WTC11 (cell line): ENCODE results near the gene RLF. TPM values are rescaled to one million over a fixed set of nuclear protein-coding genes. Genes with fewer than 3 reads are reported as not detected.

Source experiments
- ATAC-seq: fragments of 200-7000 bp; cut with Tn5 transposase; 2 replicates; pipeline ENCODE4 v1.10.0; 2021; ENCODE audit warnings: mild to moderate bottlenecking, moderate library complexity
- CTCF ChIA-PET: fragments of 300-600 bp; sonication (Branson Sonifier 250); formaldehyde crosslinking; loops from one replicate; lab custom pipeline; 2021; ENCODE audit warnings: antibody characterized with exemption; lab: Charles Lee
- POLR2A ChIA-PET: fragments of 350-600 bp; sonication (Branson Sonifier 250); formaldehyde crosslinking; loops from one replicate; lab custom pipeline; 2021; ENCODE audit warnings: antibody characterized with exemption; lab: Charles Lee
- DNase-seq: peaks from one replicate; pipeline ENCODE4 v3.0.0; 2021; ENCODE audit warnings: low spot score
- H3K27ac Mint-ChIP-seq: 2 replicates; pipeline ENCODE4 v1.8.0; 2021; ENCODE audit warnings: mixed read lengths
- H3K27me3 Mint-ChIP-seq: 2 replicates; pipeline ENCODE4 v1.8.0; 2021; ENCODE audit warnings: low read depth, mild to moderate bottlenecking, moderate library complexity, mixed read lengths
- H3K36me3 Mint-ChIP-seq: 2 replicates; pipeline ENCODE4 v1.8.0; 2021; ENCODE audit warnings: mixed read lengths
- H3K4me1 Mint-ChIP-seq: 2 replicates; pipeline ENCODE4 v1.8.0; 2022; ENCODE audit warnings: mixed read lengths
- H3K4me3 Mint-ChIP-seq: 2 replicates; pipeline ENCODE4 v1.8.0; 2021; ENCODE audit warnings: mild to moderate bottlenecking, moderate library complexity, mixed read lengths
- H3K9me3 Mint-ChIP-seq: 2 replicates; pipeline ENCODE4 v1.8.0; 2021; ENCODE audit warnings: mixed read lengths
- ARID4B ChIP-seq: sonication (generic); formaldehyde crosslinking; IDR thresholded peaks from 2 replicates; pipeline ENCODE4 v1.8.0; 2023; ENCODE audit warnings: missing genetic modification reagents, mild to moderate bottlenecking, borderline replicate concordance
- ATF3 ChIP-seq: sonication (generic); formaldehyde crosslinking; conservative IDR thresholded peaks from 2 replicates; pipeline ENCODE4 v1.8.1; 2022; ENCODE audit warnings: mild to moderate bottlenecking, missing genetic modification reagents
- ATF6 ChIP-seq: sonication (generic); formaldehyde crosslinking; IDR thresholded peaks from 2 replicates; pipeline ENCODE4 v1.8.1; 2023; ENCODE audit warnings: mild to moderate bottlenecking, missing genetic modification reagents
- CBFB ChIP-seq: sonication (generic); formaldehyde crosslinking; IDR thresholded peaks from 2 replicates; pipeline ENCODE4 v1.8.1; 2022; ENCODE audit warnings: mild to moderate bottlenecking, low read depth, missing genetic modification reagents
- CREM ChIP-seq: sonication (generic); formaldehyde crosslinking; IDR thresholded peaks from 2 replicates; pipeline ENCODE4 v1.8.1; 2022; ENCODE audit warnings: mild to moderate bottlenecking, missing genetic modification reagents, moderate library complexity
- ELF4 ChIP-seq: sonication (generic); formaldehyde crosslinking; IDR thresholded peaks from 2 replicates; pipeline ENCODE4 v1.8.1; 2022; ENCODE audit warnings: low read depth, mild to moderate bottlenecking, moderate library complexity, missing genetic modification reagents
- EMX1 ChIP-seq: fragments of 250-450 bp; sonication (Bioruptor Pico); IDR thresholded peaks from 2 replicates; pipeline ENCODE4 v1.8.0; 2021; ENCODE audit warnings: mild to moderate bottlenecking
- GABPB1 ChIP-seq: sonication (generic); formaldehyde crosslinking; IDR thresholded peaks from 2 replicates; pipeline ENCODE4 v1.8.1; 2023; ENCODE audit warnings: mild to moderate bottlenecking, missing genetic modification reagents
- HMGA2 ChIP-seq: fragments of 250-450 bp; sonication (Bioruptor Pico); IDR thresholded peaks from 2 replicates; pipeline ENCODE4 v1.4.0; 2021; ENCODE audit warnings: mild to moderate bottlenecking, moderate library complexity
- MYBL2 ChIP-seq: sonication (generic); formaldehyde crosslinking; IDR thresholded peaks from 2 replicates; pipeline ENCODE4 v1.8.1; 2023; ENCODE audit warnings: mild to moderate bottlenecking, moderate library complexity, missing genetic modification reagents
- RORB ChIP-seq: fragments of 250-450 bp; sonication (Bioruptor Pico); IDR thresholded peaks from 2 replicates; pipeline ENCODE4 v1.9.0; 2021; ENCODE audit warnings: mild to moderate bottlenecking
- SP1 ChIP-seq: sonication (generic); formaldehyde crosslinking; conservative IDR thresholded peaks from 2 replicates; pipeline ENCODE4 v1.8.1; 2022; ENCODE audit warnings: missing genetic modification reagents
- TCF7 ChIP-seq: sonication (generic); formaldehyde crosslinking; IDR thresholded peaks from 2 replicates; pipeline ENCODE4 v1.8.0; 2022; ENCODE audit warnings: mild to moderate bottlenecking, low read depth, missing genetic modification reagents, moderate library complexity
- ZNF416 ChIP-seq: fragments of 250-450 bp; sonication (Bioruptor Pico); IDR thresholded peaks from 2 replicates; pipeline ENCODE4 v1.9.0; 2021; ENCODE audit warnings: mild to moderate bottlenecking, inconsistent platforms
- total RNA-seq: library from RNA; stranded (reverse); gene quantifications from 3 replicates; pipeline ENCODE4 v1.2.3, GENCODE V29; 2021
- TF ChIP-seq, protein P1 (sequence below): sonication (generic); formaldehyde crosslinking; conservative IDR thresholded peaks from 2 replicates; pipeline ENCODE4 v1.8.1; 2023; ENCODE audit warnings: mild to moderate bottlenecking, low read depth, missing genetic modification reagents, moderate library complexity
- TF ChIP-seq, protein P2 (sequence below): fragments of 250-450 bp; sonication (Bioruptor Pico); IDR thresholded peaks from 2 replicates; pipeline ENCODE4 v1.9.0; 2021; ENCODE audit warnings: moderate library complexity, mild to moderate bottlenecking, inconsistent platforms, borderline replicate concordance
- TF ChIP-seq, protein P3 (sequence below): sonication (generic); formaldehyde crosslinking; IDR thresholded peaks from 2 replicates; pipeline ENCODE4 v1.8.1; 2023; ENCODE audit warnings: mild to moderate bottlenecking, missing genetic modification reagents, moderate library complexity
- TF ChIP-seq, protein P4 (sequence below): sonication (generic); formaldehyde crosslinking; IDR thresholded peaks from 2 replicates; pipeline ENCODE4 v1.8.1; 2023; ENCODE audit warnings: mild to moderate bottlenecking, moderate library complexity, missing genetic modification reagents

RLF gene
- total RNA-seq, 1 experiment from 2014 or later = 18.5 TPM

- peaks cover 37% of the 10 kb centered on the region for H3K36me3 Mint-ChIP-seq
- POLR2A ChIA-PET = no interaction called here
Measured at GRCh38 chr1:40266786-40267535, 105.8 kb downstream of the RLF start.

DNA sequence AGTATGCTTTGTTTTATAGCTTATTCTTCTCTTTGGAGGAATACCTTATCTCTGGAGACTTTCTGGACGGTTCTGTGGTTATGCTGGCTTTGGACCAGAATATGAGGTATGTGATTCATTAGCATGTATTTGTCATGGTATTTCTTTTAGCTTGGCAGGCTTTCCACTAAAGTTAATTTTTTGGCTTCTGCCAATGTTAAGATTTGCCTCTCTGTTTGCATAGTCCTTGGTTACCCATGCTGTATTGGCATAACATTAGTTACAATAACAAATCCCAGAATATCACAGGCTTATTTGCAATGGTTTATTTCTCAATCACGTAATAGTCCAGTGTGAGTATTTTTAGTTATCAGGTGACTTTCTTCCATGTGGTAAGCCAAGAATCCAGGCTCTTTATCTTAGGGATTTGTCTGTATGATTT is 106.6 kb downstream of the RLF start:
- H3K9me3 Mint-ChIP-seq = no peaks in the 10 kb centered on the region
- CTCF ChIA-PET = no interaction called here
- no peaks in the 10 kb centered on the region for H3K27me3 Mint-ChIP-seq
- H3K4me1 Mint-ChIP-seq = no peaks in the 10 kb centered on the region
- H3K27ac Mint-ChIP-seq = no peak overlapping the region
- H3K4me3 Mint-ChIP-seq = no peak overlapping the region
- POLR2A ChIA-PET = no interaction called here
- H3K36me3 Mint-ChIP-seq = peaks cover 38% of the 10 kb centered on the region
- ATAC-seq (no peak), DNase-seq (no peak)
- TF ChIP-seq ZNF416 (no peak), MYBL2 (CRISPR knock-in tag) (no peak), GABPB1 (CRISPR knock-in tag) (no peak), ATF3 (CRISPR knock-in tag) (no peak), CBFB (CRISPR knock-in tag) (no peak), ATF6 (CRISPR knock-in tag) (no peak), RORB (CRISPR knock-in tag) (no peak), ELF4 (CRISPR knock-in tag) (no peak)
- TF ChIP-seq, protein P1, sequence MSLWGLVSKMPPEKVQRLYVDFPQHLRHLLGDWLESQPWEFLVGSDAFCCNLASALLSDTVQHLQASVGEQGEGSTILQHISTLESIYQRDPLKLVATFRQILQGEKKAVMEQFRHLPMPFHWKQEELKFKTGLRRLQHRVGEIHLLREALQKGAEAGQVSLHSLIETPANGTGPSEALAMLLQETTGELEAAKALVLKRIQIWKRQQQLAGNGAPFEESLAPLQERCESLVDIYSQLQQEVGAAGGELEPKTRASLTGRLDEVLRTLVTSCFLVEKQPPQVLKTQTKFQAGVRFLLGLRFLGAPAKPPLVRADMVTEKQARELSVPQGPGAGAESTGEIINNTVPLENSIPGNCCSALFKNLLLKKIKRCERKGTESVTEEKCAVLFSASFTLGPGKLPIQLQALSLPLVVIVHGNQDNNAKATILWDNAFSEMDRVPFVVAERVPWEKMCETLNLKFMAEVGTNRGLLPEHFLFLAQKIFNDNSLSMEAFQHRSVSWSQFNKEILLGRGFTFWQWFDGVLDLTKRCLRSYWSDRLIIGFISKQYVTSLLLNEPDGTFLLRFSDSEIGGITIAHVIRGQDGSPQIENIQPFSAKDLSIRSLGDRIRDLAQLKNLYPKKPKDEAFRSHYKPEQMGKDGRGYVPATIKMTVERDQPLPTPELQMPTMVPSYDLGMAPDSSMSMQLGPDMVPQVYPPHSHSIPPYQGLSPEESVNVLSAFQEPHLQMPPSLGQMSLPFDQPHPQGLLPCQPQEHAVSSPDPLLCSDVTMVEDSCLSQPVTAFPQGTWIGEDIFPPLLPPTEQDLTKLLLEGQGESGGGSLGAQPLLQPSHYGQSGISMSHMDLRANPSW (CRISPR knock-in tag) = no peak
- TF ChIP-seq, protein P2, sequence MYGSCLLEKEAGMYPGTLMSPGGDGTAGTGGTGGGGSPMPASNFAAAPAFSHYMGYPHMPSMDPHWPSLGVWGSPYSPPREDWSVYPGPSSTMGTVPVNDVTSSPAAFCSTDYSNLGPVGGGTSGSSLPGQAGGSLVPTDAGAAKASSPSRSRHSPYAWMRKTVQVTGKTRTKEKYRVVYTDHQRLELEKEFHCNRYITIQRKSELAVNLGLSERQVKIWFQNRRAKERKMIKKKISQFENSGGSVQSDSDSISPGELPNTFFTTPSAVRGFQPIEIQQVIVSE (CRISPR knock-in tag) = no peak
- TF ChIP-seq, protein P3, sequence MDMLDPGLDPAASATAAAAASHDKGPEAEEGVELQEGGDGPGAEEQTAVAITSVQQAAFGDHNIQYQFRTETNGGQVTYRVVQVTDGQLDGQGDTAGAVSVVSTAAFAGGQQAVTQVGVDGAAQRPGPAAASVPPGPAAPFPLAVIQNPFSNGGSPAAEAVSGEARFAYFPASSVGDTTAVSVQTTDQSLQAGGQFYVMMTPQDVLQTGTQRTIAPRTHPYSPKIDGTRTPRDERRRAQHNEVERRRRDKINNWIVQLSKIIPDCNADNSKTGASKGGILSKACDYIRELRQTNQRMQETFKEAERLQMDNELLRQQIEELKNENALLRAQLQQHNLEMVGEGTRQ (CRISPR knock-in tag) = no peak

More at GRCh38 chr1:40266786-40267535, 105.8 kb downstream of the RLF start:
- Mint-ChIP-seq H3K27ac (no peak overlapping the region), H3K4me1 (no peaks in the 10 kb centered on the region), H3K9me3 (no peaks in the 10 kb centered on the region), H3K27me3 (no peaks in the 10 kb centered on the region), H3K4me3 (no peak overlapping the region)
- CTCF ChIA-PET = interaction anchor here (0.9 kb wide), 1 partner anchor 44 kb away, joined by 4 read pairs; no protein-coding TSS in a partner anchor
- DNase-seq (no peak), ATAC-seq (no peak)
- TF ChIP-seq CREM (CRISPR knock-in tag) (no peak), TCF7 (CRISPR knock-in tag) (no peak), ARID4B (CRISPR knock-in tag) (no peak), SP1 (CRISPR knock-in tag) (no peak), EMX1 (CRISPR knock-in tag) (no peak), HMGA2 (CRISPR knock-in tag) (peak; percentile 90)
- TF ChIP-seq, protein P4, sequence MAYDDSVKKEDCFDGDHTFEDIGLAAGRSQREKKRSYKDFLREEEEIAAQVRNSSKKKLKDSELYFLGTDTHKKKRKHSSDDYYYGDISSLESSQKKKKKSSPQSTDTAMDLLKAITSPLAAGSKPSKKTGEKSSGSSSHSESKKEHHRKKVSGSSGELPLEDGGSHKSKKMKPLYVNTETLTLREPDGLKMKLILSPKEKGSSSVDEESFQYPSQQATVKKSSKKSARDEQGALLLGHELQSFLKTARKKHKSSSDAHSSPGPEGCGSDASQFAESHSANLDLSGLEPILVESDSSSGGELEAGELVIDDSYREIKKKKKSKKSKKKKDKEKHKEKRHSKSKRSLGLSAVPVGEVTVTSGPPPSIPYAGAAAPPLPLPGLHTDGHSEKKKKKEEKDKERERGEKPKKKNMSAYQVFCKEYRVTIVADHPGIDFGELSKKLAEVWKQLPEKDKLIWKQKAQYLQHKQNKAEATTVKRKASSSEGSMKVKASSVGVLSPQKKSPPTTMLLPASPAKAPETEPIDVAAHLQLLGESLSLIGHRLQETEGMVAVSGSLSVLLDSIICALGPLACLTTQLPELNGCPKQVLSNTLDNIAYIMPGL (CRISPR knock-in tag) = no peak
